MM.1S (cell line): ENCODE measurements around the gene ARFGEF3.

ENCODE experiments used
- DNase-seq: peaks from one replicate; pipeline ENCODE4 v3.0.0-alpha.2; 2015
- H2AFZ ChIP-seq: fragments of 300-600 bp; sonication (generic); 2 replicates; pipeline ENCODE4 v1.6.0; 2016; ENCODE audit warnings: antibody characterized with exemption, low read length
- H3F3A ChIP-seq: fragments of 300-600 bp; sonication (generic); 2 replicates; pipeline ENCODE4 v1.6.1; 2016; ENCODE audit warnings: mild to moderate bottlenecking, antibody characterized with exemption, low read length, moderate library complexity, mixed read lengths; ENCODE audit not compliant: insufficient read depth
- H3K27ac ChIP-seq: fragments of 300-600 bp; sonication (generic); 2 replicates; pipeline ENCODE4 v1.5.1; 2016; ENCODE audit warnings: mild to moderate bottlenecking, low read length
- H3K27me3 ChIP-seq: fragments of 300-600 bp; sonication (generic); replicated peaks from 2 replicates; pipeline ENCODE4 v1.6.0; 2016; ENCODE audit warnings: low read length; ENCODE audit not compliant: insufficient read depth
- H3K36me3 ChIP-seq: fragments of 300-600 bp; sonication (generic); replicated peaks from 2 replicates; pipeline ENCODE4 v1.6.1; 2016; ENCODE audit warnings: mild to moderate bottlenecking, low read length, mixed read lengths; ENCODE audit not compliant: insufficient read depth
- H3K4me1 ChIP-seq: fragments of 300-600 bp; sonication (generic); 2 replicates; pipeline ENCODE4 v1.6.1; 2016; ENCODE audit warnings: low read length, mixed read lengths
- H3K4me2 ChIP-seq: fragments of 300-600 bp; sonication (generic); 2 replicates; pipeline ENCODE4 v1.6.0; 2016; ENCODE audit warnings: low read depth, low read length
- H3K4me3 ChIP-seq: fragments of 300-600 bp; sonication (generic); 2 replicates; pipeline ENCODE4 v1.5.1; 2016; ENCODE audit warnings: low read length, mixed read lengths
- H3K79me2 ChIP-seq: fragments of 300-600 bp; sonication (generic); 2 replicates; pipeline ENCODE4 v1.6.1; 2016; ENCODE audit warnings: mixed run types, low read length, mixed read lengths
- H3K9ac ChIP-seq: fragments of 300-600 bp; sonication (generic); 2 replicates; pipeline ENCODE4 v1.6.1; 2016; ENCODE audit warnings: low read length, mixed read lengths
- H3K9me2 ChIP-seq: fragments of 300-600 bp; sonication (generic); replicated peaks from 2 replicates; pipeline ENCODE4 v1.6.1; 2016; ENCODE audit warnings: mild to moderate bottlenecking, low read length, mixed read lengths; ENCODE audit not compliant: insufficient read depth
- H3K9me3 ChIP-seq: fragments of 300-600 bp; sonication (generic); replicated peaks from 2 replicates; pipeline ENCODE4 v1.6.1; 2016; ENCODE audit warnings: mild to moderate bottlenecking, low read length, mixed read lengths; ENCODE audit not compliant: insufficient read depth
- H4K20me1 ChIP-seq: fragments of 300-600 bp; sonication (generic); 2 replicates; pipeline ENCODE4 v1.6.1; 2016; ENCODE audit warnings: mild to moderate bottlenecking, low read length, moderate library complexity, mixed read lengths; ENCODE audit not compliant: insufficient read depth
- EZH2 ChIP-seq: fragments of 300-600 bp; sonication (generic); optimal IDR thresholded peaks from 2 replicates; pipeline ENCODE3; 2017; ENCODE audit warnings: low read depth, mild to moderate bottlenecking, antibody characterized with exemption, low read length, mixed read lengths
- EZH2phosphoT487 ChIP-seq: fragments of 300-600 bp; sonication (generic); IDR thresholded peaks from 2 replicates; pipeline ENCODE4 v1.6.1; 2018; ENCODE audit warnings: antibody characterized with exemption, low read length
- TF ChIP-seq, protein P1 (sequence below): fragments of 300-600 bp; sonication (generic); IDR thresholded peaks from 2 replicates; pipeline ENCODE4 v1.5.1; 2016; ENCODE audit warnings: antibody characterized with exemption, low read length, mixed read lengths

ARFGEF3 gene

DNA sequence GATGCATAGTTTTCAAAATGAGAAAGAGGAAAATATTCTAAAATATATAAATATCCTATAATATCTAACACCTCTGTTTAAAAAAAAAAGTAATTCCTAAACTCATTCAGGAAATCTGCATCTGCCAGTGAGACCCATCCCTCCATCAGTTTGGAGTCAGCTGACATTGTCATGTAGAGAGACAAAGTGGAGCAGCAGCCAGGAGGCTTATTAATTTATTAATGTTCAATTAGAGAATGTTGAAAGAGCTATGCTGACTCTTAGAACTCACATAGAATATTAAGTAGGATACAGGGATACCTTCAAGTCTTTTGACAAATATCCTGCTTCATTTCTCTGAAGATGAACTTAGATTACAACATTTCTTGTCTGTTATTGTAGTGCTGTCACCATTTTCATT lies 41.8 kb upstream of the ARFGEF3 start:
- no peak overlapping the region for H3K27ac ChIP-seq
- H3F3A ChIP-seq: peaks cover 7% of the 10 kb centered on the region
- TF ChIP-seq, protein P1, sequence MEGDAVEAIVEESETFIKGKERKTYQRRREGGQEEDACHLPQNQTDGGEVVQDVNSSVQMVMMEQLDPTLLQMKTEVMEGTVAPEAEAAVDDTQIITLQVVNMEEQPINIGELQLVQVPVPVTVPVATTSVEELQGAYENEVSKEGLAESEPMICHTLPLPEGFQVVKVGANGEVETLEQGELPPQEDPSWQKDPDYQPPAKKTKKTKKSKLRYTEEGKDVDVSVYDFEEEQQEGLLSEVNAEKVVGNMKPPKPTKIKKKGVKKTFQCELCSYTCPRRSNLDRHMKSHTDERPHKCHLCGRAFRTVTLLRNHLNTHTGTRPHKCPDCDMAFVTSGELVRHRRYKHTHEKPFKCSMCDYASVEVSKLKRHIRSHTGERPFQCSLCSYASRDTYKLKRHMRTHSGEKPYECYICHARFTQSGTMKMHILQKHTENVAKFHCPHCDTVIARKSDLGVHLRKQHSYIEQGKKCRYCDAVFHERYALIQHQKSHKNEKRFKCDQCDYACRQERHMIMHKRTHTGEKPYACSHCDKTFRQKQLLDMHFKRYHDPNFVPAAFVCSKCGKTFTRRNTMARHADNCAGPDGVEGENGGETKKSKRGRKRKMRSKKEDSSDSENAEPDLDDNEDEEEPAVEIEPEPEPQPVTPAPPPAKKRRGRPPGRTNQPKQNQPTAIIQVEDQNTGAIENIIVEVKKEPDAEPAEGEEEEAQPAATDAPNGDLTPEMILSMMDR: no peak
- TF ChIP-seq EZH2 (no peak), EZH2phosphoT487 (no peak)
- no peak overlapping the region for H3K4me3 ChIP-seq
- H3K4me2 ChIP-seq: no peak overlapping the region
- H3K9me2 ChIP-seq: no peaks in the 10 kb centered on the region
- H3K36me3 ChIP-seq: no peaks in the 10 kb centered on the region
- H3K79me2 ChIP-seq: no peaks in the 10 kb centered on the region
- no peak overlapping the region for H3K9ac ChIP-seq
- H4K20me1 ChIP-seq: no peaks in the 10 kb centered on the region
- no peak overlapping the region for H2AFZ ChIP-seq
- no peak for DNase-seq
- no peaks in the 10 kb centered on the region for H3K27me3 ChIP-seq
- H3K9me3 ChIP-seq: no peaks in the 10 kb centered on the region
- peaks cover 8% of the 10 kb centered on the region for H3K4me1 ChIP-seq

DNA sequence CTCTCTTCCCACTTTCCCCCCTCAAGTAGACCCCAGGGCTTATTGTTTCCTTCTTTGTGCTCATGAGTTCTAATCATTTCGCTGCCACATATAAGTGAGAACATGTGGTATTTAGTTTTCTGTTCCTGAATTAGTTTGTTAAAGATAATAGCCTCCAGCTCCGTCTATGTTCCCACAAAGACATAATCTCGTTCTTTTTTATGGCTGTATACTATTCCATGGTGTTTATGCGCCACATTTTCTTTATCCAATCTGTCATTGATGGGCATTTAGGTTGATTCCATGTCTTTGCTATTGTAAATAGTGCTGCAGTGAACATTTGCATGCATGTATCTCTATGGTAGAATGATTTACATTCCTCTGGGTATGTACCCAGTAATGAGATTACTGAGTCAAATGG lies 37.6 kb upstream of the ARFGEF3 start:
- Histone ChIP-seq H3K4me3 (no peak overlapping the region), H4K20me1 (no peaks in the 10 kb centered on the region), H3K27ac (no peak overlapping the region), H3K79me2 (no peaks in the 10 kb centered on the region), H2AFZ (no peak overlapping the region), H3F3A (no peaks in the 10 kb centered on the region), H3K9me2 (no peaks in the 10 kb centered on the region), H3K4me1 (no peaks in the 10 kb centered on the region), H3K9me3 (no peaks in the 10 kb centered on the region), H3K27me3 (no peaks in the 10 kb centered on the region), H3K36me3 (no peaks in the 10 kb centered on the region), H3K4me2 (no peak overlapping the region), H3K9ac (no peak overlapping the region)
- no peak for TF ChIP-seq EZH2phosphoT487
- TF ChIP-seq, protein P1: no peak
- no peak for TF ChIP-seq EZH2
- DNase-seq: no peak

DNA sequence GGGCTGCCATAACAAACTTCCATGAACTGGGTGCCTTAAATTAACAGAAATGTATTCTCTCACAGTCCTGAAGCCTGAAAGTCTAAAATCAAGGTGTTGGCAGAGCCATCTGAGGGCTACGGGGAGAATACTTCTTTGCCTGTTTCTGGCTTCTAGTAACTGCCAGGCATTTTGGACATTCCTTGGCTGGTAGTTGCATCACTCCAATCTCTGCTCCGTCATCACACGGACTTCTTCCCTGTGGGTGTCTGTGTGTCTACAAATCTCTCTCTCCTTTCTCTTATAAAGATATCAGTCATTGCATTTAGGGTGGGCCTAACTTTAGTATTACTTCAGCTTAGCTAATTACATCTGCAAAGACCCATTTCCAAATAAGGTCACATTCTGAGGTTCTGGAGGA lies 33.6 kb upstream of the ARFGEF3 start:
- no peak overlapping the region for H3K4me2 ChIP-seq
- H3K79me2 ChIP-seq: no peaks in the 10 kb centered on the region
- H3K27ac ChIP-seq: no peak overlapping the region
- H2AFZ ChIP-seq: no peak overlapping the region
- TF ChIP-seq EZH2phosphoT487: no peak
- TF ChIP-seq EZH2: no peak
- TF ChIP-seq, protein P1: no peak
- H3K36me3 ChIP-seq: no peaks in the 10 kb centered on the region
- H3F3A ChIP-seq: no peaks in the 10 kb centered on the region
- no peaks in the 10 kb centered on the region for H3K9me2 ChIP-seq
- no peaks in the 10 kb centered on the region for H3K9me3 ChIP-seq
- H4K20me1 ChIP-seq: no peaks in the 10 kb centered on the region
- DNase-seq: no peak
- H3K4me3 ChIP-seq: no peak overlapping the region
- no peaks in the 10 kb centered on the region for H3K27me3 ChIP-seq
- no peaks in the 10 kb centered on the region for H3K4me1 ChIP-seq
- no peak overlapping the region for H3K9ac ChIP-seq

DNA sequence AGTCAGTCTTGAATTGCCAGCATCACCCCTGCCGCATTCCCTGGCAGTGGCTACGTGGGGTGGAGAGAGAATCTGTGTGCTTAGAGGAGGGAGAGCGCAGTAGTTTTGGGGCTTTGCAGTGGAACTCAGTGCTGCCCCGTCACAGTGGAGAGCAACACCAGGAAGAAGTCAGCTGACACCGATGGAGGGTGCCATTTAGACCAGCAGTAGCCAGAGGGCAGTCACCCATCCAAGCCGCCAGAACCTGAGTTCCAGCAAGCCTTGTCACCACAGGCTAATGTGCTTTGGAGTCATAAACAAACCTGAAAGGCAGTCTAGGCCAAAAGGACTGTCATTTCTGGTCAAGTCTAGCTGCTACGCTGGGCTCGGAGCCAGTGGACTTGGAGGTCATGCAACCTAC lies 32.5 kb upstream of the ARFGEF3 start:
- TF ChIP-seq, protein P1: no peak
- TF ChIP-seq EZH2 (no peak), EZH2phosphoT487 (no peak)
- Histone ChIP-seq H3K4me3 (no peak overlapping the region), H3K9me2 (no peaks in the 10 kb centered on the region), H3K36me3 (no peaks in the 10 kb centered on the region), H3K79me2 (no peaks in the 10 kb centered on the region), H3K27me3 (no peaks in the 10 kb centered on the region), H3K27ac (no peak overlapping the region), H3K4me1 (no peaks in the 10 kb centered on the region), H3K9me3 (no peaks in the 10 kb centered on the region), H3K9ac (no peak overlapping the region), H3K4me2 (no peak overlapping the region), H3F3A (no peaks in the 10 kb centered on the region), H2AFZ (no peak overlapping the region), H4K20me1 (no peaks in the 10 kb centered on the region)
- DNase-seq: no peak
